Stimulated activated CD4-positive, alpha-beta T cell treated with anti-CD3 and anti-CD28 coated beads, Interleukin-1b, Interleukin-23, amount 100 ng/mL, for 4 hours (primary cell): ENCODE measurements around the gene PRDM12.

Source experiments
- DNase-seq, 2 donors: peaks; one replicate each; pipeline ENCODE4 v3.0.0-alpha.2; 2020; ENCODE audit warnings: low read depth in 2 of 2

Gene PRDM12

GRCh38 chr9:130664251-130665028, at the start of gene PRDM12:
Gene PRDM12 (plus strand): TSS chr9:130664594. CDS start chr9:130664654, 60 bp downstream.
- DNase-seq = no peak

DNA sequence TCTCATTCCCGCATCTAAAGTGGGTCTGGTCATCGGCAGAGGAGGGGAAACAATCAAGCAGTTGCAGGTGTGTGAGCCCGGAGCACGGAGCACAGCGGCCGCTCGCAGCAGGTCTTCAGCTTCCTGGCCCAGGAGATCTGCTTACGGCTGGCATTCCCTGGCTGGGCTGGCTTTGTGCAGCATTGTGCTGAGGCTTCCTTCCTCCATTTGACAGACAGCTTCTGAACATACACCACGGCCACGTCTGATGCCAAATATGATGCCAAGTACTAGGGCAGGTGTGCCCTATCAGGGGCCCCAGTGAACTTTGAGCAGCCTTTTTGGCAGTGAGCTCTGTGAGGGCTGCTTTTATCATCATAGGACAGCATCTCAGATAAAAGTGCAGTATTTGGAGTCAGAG, 47.9 kb upstream of the PRDM12 start:
- DNase-seq = no peak

GRCh38 chr9:130623466-130623865, 40.9 kb upstream of the PRDM12 start:
- DNase-seq = no peak

GRCh38 chr9:130624154-130624553, 40.2 kb upstream of the PRDM12 start:
- DNase-seq = no peak

DNA sequence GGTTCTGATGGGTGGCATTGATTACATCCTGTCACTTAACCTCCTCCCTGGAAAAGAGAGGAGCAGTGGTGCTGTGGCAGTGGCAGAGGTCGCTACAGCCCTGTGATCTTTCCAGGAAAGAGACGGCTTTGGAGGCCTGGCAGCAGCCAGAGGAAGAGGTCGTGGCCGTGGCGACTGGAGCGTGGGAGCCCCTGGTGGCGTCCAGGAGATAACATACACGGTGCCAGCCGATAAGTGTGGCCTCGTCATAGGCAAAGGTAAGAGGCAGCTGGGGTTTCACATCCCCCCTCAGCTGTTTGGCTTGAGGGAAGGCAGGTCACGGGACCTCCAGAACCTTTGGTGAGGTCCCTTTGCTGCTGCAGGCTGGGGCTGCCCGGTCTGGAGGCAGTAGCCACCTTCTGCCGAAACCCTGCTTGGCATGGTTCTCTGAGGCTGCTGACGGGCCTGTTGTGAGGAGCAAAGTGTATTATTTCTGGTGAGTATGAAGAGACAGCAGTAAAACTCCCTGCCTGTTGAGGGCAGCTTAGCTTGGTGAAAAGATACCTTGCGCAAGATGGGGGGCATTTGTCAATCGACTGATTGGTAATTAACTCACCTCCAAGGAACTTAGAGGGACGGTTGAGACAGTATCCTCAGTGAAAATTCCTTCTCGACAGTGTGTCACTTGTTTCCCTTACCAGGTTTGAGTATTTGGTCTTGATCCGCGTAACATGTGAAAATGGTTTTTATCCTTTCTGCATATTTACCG, 38.0 kb upstream of the PRDM12 start:
- DNase-seq = no peak

DNA sequence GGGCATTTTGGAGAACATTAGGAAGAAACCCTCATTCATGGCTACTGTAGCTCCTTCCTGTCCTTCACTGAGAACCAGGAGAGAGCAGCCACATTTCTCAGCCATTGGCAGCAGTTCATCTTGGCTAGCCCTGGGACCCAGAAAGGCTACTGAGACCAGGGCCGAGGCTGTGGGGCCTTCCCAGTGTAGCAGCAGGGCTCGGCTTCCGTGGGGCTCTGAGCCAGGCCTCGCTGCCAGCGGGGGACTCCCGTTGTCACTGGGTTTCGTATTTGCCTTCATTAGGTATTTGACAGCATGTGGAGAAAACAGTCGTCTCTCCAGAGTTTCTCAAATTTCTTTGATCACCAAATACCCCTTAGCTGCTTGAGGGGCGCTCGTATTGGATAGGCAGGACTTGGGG, 37.3 kb upstream of the PRDM12 start:
- DNase-seq = no peak

GRCh38 chr9:130627896-130628792, 36.2 kb upstream of the PRDM12 start:
- no peak for DNase-seq

- no peak for DNase-seq
These were observed 34.8 kb upstream of the PRDM12 start for GRCh38 chr9:130629443-130630070.

DNA sequence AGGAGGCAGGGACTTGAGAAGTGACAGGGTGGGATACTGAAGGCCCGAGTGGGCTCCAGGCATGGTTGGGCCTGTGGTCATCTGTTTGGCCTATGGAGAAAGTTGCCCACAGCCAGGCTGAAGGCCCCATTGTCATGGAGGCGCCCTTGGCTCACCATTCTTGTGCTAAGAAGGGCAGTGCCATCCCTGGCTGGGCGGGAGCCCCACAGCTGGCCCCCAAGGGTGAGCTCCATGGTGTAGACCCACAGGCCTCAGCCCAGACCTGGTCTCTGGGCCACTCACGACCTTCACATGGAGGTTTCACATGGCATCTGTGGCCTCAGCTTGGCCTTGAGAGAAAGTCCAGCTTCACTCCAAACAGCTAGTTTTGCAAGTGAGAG, 34.3 kb upstream of the PRDM12 start:
- DNase-seq = no peak

DNA sequence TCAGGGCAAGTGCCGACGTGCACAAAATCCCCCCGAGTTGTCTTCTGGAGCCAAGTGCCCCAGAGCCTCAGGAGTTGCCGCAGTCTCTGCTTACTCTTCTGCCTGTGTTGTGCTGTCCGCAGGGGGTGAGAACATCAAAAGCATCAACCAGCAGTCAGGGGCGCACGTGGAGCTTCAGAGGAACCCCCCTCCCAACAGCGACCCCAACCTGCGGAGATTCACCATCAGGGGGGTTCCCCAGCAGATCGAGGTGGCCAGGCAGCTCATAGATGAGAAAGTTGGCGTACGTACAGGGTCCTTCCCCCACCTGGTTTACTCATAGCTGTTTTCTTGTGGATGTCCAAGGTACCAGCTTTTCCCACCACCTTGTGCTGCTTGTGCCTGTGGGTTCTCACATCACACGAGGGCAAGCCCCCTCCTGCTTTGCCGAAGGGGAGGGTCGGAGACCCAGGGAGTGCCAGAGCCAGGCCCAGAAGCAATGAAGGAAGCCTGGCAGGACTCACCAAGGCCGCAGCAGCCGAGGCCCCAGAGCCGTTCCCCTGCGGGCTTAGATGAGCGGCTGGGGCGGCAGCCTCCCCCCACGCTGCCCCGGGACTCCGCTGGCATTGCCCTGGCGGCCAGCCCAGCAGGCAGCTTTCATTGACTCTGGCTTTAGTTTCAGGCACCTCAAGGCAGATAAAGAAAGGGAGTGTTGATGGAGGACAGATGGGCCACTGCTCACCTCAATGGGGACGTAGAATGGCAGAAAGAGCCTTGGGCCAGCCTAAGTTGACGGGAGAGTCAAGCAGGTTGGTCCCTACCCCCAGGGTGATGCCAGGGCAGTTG, 33.7 kb upstream of the PRDM12 start:
- DNase-seq = no peak

GRCh38 chr9:130631331-130632080, 32.9 kb upstream of the PRDM12 start:
- DNase-seq = no peak

- DNase-seq = no peak
These were observed 32.2 kb upstream of the PRDM12 start for GRCh38 chr9:130632081-130632710.

- DNase-seq = no peak
These were observed 31.6 kb upstream of the PRDM12 start for GRCh38 chr9:130632841-130633240.

DNA sequence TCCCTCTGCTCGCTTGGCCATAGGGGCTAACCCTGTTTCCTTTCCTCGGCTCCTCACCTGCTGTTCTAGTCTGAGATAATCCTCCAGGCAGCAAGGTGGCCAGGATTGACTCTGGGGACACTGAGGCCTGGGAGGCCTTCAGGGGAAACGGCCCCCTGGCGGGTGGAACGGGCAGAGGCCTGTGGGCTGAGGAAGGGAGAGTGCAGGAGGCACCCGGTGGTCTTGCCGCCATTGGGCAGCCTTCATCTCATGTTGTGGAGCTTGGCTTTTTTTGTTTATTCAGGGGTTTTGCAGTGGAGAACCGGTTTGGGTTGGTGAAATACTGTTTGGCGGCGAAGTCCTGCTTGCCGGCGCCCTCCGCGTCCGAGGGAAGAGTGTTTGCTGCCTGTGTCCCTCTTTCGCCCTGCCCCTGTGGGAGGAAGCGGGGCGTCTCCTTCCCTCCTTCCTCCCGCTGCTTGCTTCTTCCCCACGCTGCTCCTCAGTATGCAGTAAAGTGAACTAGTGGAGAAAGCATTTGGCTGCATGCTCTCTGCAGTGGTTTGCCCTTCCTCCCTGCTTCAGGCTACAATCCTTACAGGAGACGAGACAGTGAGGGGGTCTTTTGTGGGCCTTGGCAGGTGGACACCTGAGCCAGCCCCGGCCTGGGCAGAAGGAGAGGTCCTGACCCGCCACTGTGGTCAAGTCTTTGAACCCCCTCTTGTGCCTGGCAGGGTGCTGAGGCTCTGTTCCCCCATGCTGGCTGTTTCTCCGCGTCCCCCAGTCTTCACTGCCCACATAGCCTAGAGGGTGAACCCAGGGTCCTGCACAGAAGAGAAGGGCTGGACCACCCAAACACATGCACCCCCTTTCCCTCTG, 30.8 kb upstream of the PRDM12 start:
- no peak for DNase-seq

- DNase-seq = no peak
These were observed 30.1 kb upstream of the PRDM12 start for GRCh38 chr9:130634191-130634768.

GRCh38 chr9:130634801-130635200, 29.6 kb upstream of the PRDM12 start:
- no peak for DNase-seq

DNA sequence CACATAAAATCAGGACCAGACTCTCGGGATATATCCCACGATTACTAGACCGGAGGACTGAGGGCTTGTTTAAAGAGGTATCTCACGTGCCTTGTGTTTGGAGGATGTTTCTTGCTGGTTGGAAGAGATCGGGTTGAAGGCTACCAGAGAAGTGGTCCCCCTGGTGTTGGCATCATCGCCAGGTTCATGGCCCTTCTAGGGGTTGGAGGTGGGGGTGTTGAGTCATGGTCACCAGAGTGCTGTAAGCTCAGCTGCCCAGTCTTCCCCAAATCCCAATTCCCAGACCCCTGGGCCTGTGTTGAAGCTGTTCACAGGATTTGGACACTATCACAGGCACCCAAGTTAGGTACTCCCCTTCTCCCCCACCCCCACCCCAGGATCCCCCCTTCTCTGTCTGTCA, 29.1 kb upstream of the PRDM12 start:
- DNase-seq = no peak
